Gastroesophageal sphincter (tissue), 3 donors: ENCODE data around the gene STX8.

Experiments
- POLR2AphosphoS5 ChIP-seq: sonication (generic); formaldehyde crosslinking; IDR thresholded peaks from one replicate; pipeline ENCODE4 v1.6.1; 2017; ENCODE audit warnings: antibody characterized with exemption
- TF ChIP-seq, protein P1 (sequence below), 4 experiments: fragments of 200-600 bp in 2 of 4; fragments of 450-650 bp in 2 of 4; sonication (generic) in 1 of 4; IDR thresholded peaks; one replicate each; pipeline ENCODE4 v1.5.1; 2017 to 2019; ENCODE audit warnings: antibody characterized with exemption in 4 of 4, mild to moderate bottlenecking in 2 of 4, moderate library complexity in 2 of 4

DNA sequence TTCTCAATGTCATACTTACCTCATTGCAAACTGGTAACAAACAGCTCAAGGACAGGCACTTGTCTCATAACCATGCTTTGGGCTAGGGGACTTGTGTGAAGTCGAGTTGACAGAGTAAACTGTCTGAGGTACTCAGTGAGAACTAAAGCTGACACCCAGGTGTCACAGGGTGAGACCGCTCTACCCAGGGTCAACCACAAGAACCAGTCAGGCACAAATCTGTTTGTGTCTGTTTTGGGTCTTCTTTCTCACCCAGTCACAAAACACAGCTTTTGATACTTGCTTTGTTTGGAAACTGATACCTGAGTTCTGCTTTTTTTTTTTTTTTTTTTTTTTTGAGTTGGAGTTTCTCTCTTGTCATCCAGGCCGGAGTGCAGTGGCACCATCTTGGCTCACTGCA lies 161.1 kb downstream of the STX8 start:
- no peak for TF ChIP-seq POLR2AphosphoS5
- TF ChIP-seq, protein P1, sequence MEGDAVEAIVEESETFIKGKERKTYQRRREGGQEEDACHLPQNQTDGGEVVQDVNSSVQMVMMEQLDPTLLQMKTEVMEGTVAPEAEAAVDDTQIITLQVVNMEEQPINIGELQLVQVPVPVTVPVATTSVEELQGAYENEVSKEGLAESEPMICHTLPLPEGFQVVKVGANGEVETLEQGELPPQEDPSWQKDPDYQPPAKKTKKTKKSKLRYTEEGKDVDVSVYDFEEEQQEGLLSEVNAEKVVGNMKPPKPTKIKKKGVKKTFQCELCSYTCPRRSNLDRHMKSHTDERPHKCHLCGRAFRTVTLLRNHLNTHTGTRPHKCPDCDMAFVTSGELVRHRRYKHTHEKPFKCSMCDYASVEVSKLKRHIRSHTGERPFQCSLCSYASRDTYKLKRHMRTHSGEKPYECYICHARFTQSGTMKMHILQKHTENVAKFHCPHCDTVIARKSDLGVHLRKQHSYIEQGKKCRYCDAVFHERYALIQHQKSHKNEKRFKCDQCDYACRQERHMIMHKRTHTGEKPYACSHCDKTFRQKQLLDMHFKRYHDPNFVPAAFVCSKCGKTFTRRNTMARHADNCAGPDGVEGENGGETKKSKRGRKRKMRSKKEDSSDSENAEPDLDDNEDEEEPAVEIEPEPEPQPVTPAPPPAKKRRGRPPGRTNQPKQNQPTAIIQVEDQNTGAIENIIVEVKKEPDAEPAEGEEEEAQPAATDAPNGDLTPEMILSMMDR (IDR thresholded peaks at IDR 0.05): no peak
